ENCODE measurements around the gene ZNF646.

GRCh38 chr16:31105677-31106213 is 31.5 kb downstream of the ZNF646 start:
- TF ChIP-seq CTCF (IDR thresholded peaks at IDR 0.05) (peak; percentile 89 to 100 (median 93)), POLR2A (IDR thresholded peaks at IDR 0.05) (peak in 1 of 3 donors; percentile 28)

Data from body of pancreas (tissue), 4 donors.